ENCODE data around the gene SNTG2.

The SNTG2 gene

DNA sequence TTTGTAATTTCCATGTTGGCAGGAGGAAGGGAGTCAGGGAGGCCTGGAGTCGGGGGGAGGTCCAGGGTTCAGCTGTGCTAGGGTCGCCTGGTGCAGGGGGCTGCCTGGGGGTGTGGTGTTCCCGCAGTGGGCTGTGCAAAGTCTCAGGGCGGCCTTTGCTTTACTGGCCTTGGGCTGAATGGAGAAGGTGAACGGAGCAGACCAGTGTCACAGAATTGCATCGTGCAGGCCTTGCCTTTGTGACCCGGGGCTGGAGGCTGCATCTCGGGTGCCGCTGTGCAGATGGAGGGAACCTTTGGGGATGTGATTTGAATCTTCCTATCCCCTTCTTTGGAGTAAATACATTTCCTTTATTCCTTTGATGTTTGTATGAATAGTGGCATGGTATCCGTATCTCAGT, 8.8 kb downstream of the SNTG2 start:
- H3K4me3 ChIP-seq (ENCODE audit: control insufficient read depth, low read depth, low read length) = no peak overlapping the region
- TF ChIP-seq, protein P1, sequence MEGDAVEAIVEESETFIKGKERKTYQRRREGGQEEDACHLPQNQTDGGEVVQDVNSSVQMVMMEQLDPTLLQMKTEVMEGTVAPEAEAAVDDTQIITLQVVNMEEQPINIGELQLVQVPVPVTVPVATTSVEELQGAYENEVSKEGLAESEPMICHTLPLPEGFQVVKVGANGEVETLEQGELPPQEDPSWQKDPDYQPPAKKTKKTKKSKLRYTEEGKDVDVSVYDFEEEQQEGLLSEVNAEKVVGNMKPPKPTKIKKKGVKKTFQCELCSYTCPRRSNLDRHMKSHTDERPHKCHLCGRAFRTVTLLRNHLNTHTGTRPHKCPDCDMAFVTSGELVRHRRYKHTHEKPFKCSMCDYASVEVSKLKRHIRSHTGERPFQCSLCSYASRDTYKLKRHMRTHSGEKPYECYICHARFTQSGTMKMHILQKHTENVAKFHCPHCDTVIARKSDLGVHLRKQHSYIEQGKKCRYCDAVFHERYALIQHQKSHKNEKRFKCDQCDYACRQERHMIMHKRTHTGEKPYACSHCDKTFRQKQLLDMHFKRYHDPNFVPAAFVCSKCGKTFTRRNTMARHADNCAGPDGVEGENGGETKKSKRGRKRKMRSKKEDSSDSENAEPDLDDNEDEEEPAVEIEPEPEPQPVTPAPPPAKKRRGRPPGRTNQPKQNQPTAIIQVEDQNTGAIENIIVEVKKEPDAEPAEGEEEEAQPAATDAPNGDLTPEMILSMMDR (IDR thresholded peaks at IDR 0.05; ENCODE audit: control insufficient read depth, insufficient read depth, low read depth, low read length, missing control alignments) = no peak
- DNase-seq (ENCODE audit: low read depth) = no peak

DNA sequence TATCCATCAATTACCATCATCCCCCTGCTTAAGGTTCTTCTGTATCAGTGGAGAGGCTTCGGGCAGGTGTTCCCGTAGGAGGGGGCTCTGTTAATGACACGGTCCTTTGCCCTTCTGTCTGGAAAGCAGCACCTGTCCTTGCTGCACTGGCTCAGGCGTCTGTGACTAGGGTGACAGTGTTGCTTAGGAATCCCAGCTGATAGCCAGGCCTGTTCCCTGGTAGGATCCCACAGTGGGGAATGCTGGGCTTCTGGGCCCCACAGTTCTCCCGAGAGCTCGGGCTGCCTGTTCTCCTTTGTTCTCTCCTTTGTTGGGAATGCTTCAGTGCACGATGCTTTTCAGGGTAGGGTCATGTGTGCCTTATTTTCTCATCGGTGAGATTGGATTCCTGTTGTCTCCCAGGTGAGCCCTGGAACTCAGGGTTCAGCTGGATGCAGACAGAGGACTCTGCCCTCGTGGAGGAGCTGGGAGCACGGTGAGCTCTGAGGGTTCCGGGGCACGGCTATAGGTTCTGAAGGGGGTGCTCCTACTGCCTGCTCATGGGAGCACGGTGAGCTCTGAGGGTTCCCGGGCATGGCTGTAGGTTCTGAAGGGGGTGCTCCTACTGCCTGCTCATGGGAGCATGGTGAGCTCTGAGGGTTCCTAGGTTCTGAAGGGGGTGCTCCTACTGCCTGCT, 9.6 kb downstream of the SNTG2 start:
- no peak for DNase-seq (ENCODE audit: low read depth)
- TF ChIP-seq, protein P1 (IDR thresholded peaks at IDR 0.05; ENCODE audit: control insufficient read depth, insufficient read depth, low read depth, low read length, missing control alignments) = no peak
- no peak overlapping the region for H3K4me3 ChIP-seq (ENCODE audit: control insufficient read depth, low read depth, low read length)

DNA sequence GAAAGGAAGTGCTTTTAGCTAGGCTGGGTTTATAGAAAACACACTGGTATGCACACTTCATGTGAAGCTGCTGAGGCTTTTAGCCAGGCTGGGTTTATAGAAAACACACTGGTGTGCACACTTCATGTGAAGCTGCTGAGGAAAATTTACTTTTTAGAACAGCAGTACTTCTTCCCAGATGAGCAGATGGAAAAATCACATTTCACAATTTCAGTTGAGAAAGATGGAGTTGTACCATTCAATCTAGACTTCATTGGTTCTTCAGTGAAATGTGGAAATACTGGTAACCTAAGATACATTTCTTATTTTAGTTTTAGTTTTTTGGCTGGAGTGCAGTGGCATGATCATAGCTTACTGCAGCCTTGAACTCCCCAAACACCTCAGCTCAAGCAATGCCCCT, 11.1 kb downstream of the SNTG2 start:
- no peak for DNase-seq (ENCODE audit: low read depth)
- no peak overlapping the region for H3K4me3 ChIP-seq (ENCODE audit: control insufficient read depth, low read depth, low read length)
- TF ChIP-seq, protein P1 (IDR thresholded peaks at IDR 0.05; ENCODE audit: control insufficient read depth, insufficient read depth, low read depth, low read length, missing control alignments) = no peak

DNA sequence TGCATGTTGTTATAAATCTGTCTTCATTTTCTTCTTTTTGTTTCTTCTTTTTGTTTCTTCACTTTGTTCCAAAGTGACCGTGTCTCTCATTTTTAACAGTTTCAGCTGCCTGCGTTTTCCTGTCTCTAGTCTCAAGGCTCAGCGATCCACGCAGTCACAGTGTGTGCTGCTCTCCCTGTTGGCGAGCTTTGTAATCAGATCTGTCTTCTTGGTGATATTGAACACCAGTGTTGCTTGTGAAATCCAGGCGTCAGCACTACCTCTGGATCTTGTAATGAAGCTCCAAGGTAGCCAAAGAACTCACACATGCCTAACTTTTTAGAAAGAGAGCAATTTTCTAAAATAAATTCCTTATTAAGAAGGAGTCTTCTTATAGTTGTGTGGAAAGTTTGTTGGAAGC, 13.2 kb downstream of the SNTG2 start:
- TF ChIP-seq, protein P1 (IDR thresholded peaks at IDR 0.05; ENCODE audit: control insufficient read depth, insufficient read depth, low read depth, low read length, missing control alignments) = no peak
- DNase-seq (ENCODE audit: low read depth) = no peak

DNA sequence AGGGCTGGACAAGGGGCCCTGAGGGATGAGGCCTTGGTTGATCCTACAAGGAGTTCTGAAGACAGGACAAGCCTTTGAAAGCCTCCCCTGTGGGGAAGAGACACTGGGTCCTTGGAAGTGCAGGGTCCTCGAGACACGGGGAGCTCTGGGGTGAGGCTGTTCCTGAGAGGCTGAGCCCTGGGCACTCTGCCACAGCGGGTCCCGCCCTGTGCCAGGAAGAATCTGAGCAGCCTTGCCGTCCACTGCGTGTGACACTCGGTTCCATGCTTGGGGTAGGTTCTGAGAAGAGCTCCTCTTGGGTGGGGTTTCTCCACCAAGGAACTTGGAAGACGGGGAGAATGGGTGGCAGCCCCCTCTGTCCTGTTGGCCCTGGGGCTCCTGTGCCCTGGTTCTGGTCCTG, 13.9 kb downstream of the SNTG2 start:
- TF ChIP-seq, protein P1 (IDR thresholded peaks at IDR 0.05; ENCODE audit: control insufficient read depth, insufficient read depth, low read depth, low read length, missing control alignments) = no peak
- H3K4me3 ChIP-seq (ENCODE audit: control insufficient read depth, low read depth, low read length) = no peak overlapping the region
- DNase-seq (ENCODE audit: low read depth) = no peak

More for the DNA sequence above, 13.2 kb downstream of the SNTG2 start:
- H3K4me3 ChIP-seq (ENCODE audit: control insufficient read depth, low read depth, low read length) = no peak overlapping the region

DNA sequence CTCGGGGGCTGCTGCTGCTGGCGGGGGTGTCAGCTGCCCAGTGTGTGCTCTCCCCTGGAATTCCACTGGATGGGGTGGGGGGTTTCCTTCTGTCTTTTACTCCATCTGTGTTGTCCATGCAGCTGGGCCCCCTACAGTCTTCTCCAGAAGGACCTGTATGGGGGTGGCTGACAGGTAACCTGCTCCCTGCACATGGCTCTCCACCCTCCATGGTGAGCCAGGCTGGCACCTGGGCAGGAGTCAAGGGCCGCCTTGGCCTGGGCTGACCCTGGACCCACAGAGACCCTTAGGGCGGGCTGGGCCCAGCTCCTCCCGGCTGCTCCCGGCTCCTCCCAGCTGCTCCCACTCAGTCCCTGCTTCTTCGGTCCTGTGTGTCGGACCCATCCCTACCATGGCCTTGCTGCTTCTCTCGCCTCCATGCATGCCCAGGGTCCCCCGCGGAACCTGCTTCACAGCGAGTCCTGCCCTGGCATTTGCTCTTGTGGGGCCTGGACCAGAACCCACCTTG, 15.0 kb downstream of the SNTG2 start:
- DNase-seq (ENCODE audit: low read depth) = no peak
- TF ChIP-seq, protein P1 (IDR thresholded peaks at IDR 0.05; ENCODE audit: control insufficient read depth, insufficient read depth, low read depth, low read length, missing control alignments) = no peak
- H3K4me3 ChIP-seq (ENCODE audit: control insufficient read depth, low read depth, low read length) = no peak overlapping the region

All from AG09309 (cell line).